GM12878 (cell line): ENCODE results near the gene ZNF646. TPM values are rescaled to one million over a fixed set of nuclear protein-coding genes. Genes with fewer than 3 reads are reported as not detected.

Source experiments
- ATAC-seq: fragments of 200-7000 bp; cut with Tn5 transposase; 3 replicates; pipeline ENCODE4 v1.9.1; 2020; ENCODE audit warnings: mild to moderate bottlenecking, moderate library complexity
- BruUV-seq: library from RNA; stranded (reverse); fragments of 400-500 nt; replicated peaks from 2 replicates; lab custom pipeline; 2021; lab: Mats Ljungman, UMichigan
- CTCF ChIA-PET: fragments of 300-600 bp; sonication (Branson Sonifier 250); formaldehyde crosslinking; extraction: SDS; loops from one replicate; lab custom pipeline; 2021; ENCODE audit warnings: inconsistent platforms; lab: Yijun Ruan, JAX
- POLR2A ChIA-PET: fragments of 350-600 bp; formaldehyde crosslinking; extraction: SDS; loops from one replicate; lab custom pipeline; 2021; ENCODE audit warnings: inconsistent platforms; lab: Charles Lee
- RAD21 ChIA-PET: fragments of 300-600 bp; sonication (Branson Sonifier 250); formaldehyde crosslinking; loops from one replicate; lab custom pipeline; 2023; ENCODE audit warnings: antibody characterized with exemption; ENCODE audit not compliant: unreplicated experiment; lab: Charles Lee
- SMC1A ChIA-PET: fragments of 300-600 bp; sonication (Branson Sonifier 250); formaldehyde crosslinking; loops from one replicate; lab custom pipeline; 2023; ENCODE audit not compliant: unreplicated experiment, uncharacterized antibody; lab: Charles Lee
- DNase-seq: peaks from one replicate; pipeline ENCODE4 v3.0.0-alpha.2; 2011; ENCODE audit warnings: low read depth, low spot score
- FAIRE-seq: peaks from 3 replicates; lab custom pipeline; 2011; peaks lifted over from hg19 to GRCh38; lab: Jason Lieb, UNC
- H2AFZ ChIP-seq: 2 replicates; pipeline ENCODE4 v1.6.0; 2011; ENCODE audit warnings: low read depth, low read length, control low read depth; ENCODE audit not compliant: control insufficient read depth
- H3K27ac ChIP-seq: 2 replicates; pipeline ENCODE4 v1.5.1; 2011; ENCODE audit warnings: control low read depth; ENCODE audit not compliant: control insufficient read depth, insufficient read depth
- H3K27me3 ChIP-seq, 2 experiments: replicated peaks in 1 of 2; 2 replicates each; pipeline versions ENCODE4 v1.6.0 to v1.6.1; 2011; ENCODE audit warnings: low read length in 1 of 2; ENCODE audit not compliant: control insufficient read depth in 2 of 2, insufficient read depth in 2 of 2
- H3K36me3 ChIP-seq, 2 experiments: 2 replicates each; pipeline ENCODE4 v1.5.1; 2011; ENCODE audit warnings: low read length in 1 of 2; ENCODE audit not compliant: control insufficient read depth in 2 of 2, insufficient read depth in 2 of 2
- H3K4me1 ChIP-seq: 2 replicates; pipeline ENCODE4 v1.6.1; 2011; ENCODE audit warnings: mild to moderate bottlenecking, low read length, moderate library complexity, mixed read lengths; ENCODE audit not compliant: control insufficient read depth, insufficient read depth
- H3K4me2 ChIP-seq: 2 replicates; pipeline ENCODE4 v1.6.0; 2011; ENCODE audit warnings: control low read depth; ENCODE audit not compliant: control insufficient read depth, insufficient read depth
- H3K4me3 ChIP-seq: fragments of 200-600 bp; sonication (generic); 2 replicates; pipeline ENCODE4 v1.5.1; 2016
- H3K79me2 ChIP-seq: 2 replicates; pipeline ENCODE4 v1.6.0; 2011; ENCODE audit warnings: low read length; ENCODE audit not compliant: control insufficient read depth, insufficient read depth
- H3K9ac ChIP-seq: 2 replicates; pipeline ENCODE4 v1.8.0; 2011; ENCODE audit warnings: low read length, control low read depth, mixed read lengths; ENCODE audit not compliant: control insufficient read depth, insufficient read depth
- H3K9me3 ChIP-seq: replicated peaks from 3 replicates; pipeline ENCODE4 v1.5.1; 2011; ENCODE audit warnings: mild to moderate bottlenecking, low read length; ENCODE audit not compliant: control insufficient read depth, insufficient read depth
- H4K20me1 ChIP-seq: 2 replicates; pipeline ENCODE4 v1.6.0; 2011; ENCODE audit not compliant: control insufficient read depth, insufficient read depth
- ATF7 ChIP-seq: fragments of 450-650 bp; IDR thresholded peaks from 2 replicates; pipeline ENCODE4 v1.6.1; 2016; ENCODE audit warnings: low read depth, mild to moderate bottlenecking
- CEBPB ChIP-seq, 2 experiments: fragments of 150-350 bp in 1 of 2; IDR thresholded peaks; 2 replicates each; pipeline ENCODE4 v1.6.1; 2012 to 2014; ENCODE audit warnings: low read depth in 2 of 2, low read length in 2 of 2, borderline replicate concordance in 1 of 2, inconsistent platforms in 1 of 2
- EGR1 ChIP-seq, 2 experiments: IDR thresholded peaks; 1 replicate in 1 of 2; 2 replicates in 1 of 2; pipeline ENCODE4 v1.6.1; 2011 to 2012; ENCODE audit warnings: low read depth in 2 of 2, low read length in 2 of 2, borderline replicate concordance in 1 of 2, mild to moderate bottlenecking in 1 of 2, moderate library complexity in 1 of 2
- HDAC2 ChIP-seq: fragments of 200-600 bp; sonication (generic); IDR thresholded peaks from 2 replicates; pipeline ENCODE4 v1.6.1; 2017
- MAX ChIP-seq: IDR thresholded peaks from 2 replicates; pipeline ENCODE4 v1.6.1; 2012; ENCODE audit warnings: low read depth, low read length, improper control_type of control experiment
- MXI1 ChIP-seq: fragments of 150-350 bp; IDR thresholded peaks from 2 replicates; pipeline ENCODE4 v1.6.1; 2011; ENCODE audit warnings: low read depth, mild to moderate bottlenecking, inconsistent platforms, low read length, improper control_type of control experiment
- MYC ChIP-seq: IDR thresholded peaks from 2 replicates; pipeline ENCODE4 v1.6.1; 2011; ENCODE audit warnings: mild to moderate bottlenecking, low read length, moderate library complexity, inconsistent platforms; ENCODE audit not compliant: insufficient read depth, insufficient replicate concordance, insufficient read length, severe bottlenecking
- PML ChIP-seq: IDR thresholded peaks from 2 replicates; pipeline ENCODE4 v1.6.1; 2012; ENCODE audit warnings: low read length, inconsistent platforms
- SKIL ChIP-seq: fragments of 450-650 bp; IDR thresholded peaks from 2 replicates; pipeline ENCODE4 v1.6.1; 2017; ENCODE audit warnings: mild to moderate bottlenecking, low read depth, inconsistent platforms; ENCODE audit not compliant: poor library complexity, severe bottlenecking
- SREBF2 ChIP-seq: IDR thresholded peaks from 2 replicates; pipeline ENCODE4 v1.6.1; 2012; ENCODE audit warnings: mild to moderate bottlenecking, low read length
- ZBTB11 ChIP-seq: fragments of 450-650 bp; formaldehyde crosslinking; IDR thresholded peaks from 2 replicates; pipeline ENCODE4 v1.5.0; 2022; ENCODE audit warnings: mild to moderate bottlenecking, missing genetic modification characterization
- ZBTB40 ChIP-seq: fragments of 450-650 bp; IDR thresholded peaks from 2 replicates; pipeline ENCODE4 v1.6.1; 2016; ENCODE audit warnings: mild to moderate bottlenecking, moderate library complexity, borderline replicate concordance
- WGBS: methylation state at CpG from one replicate; pipeline ENCODE4 v1.1.6; 2016; ENCODE audit warnings: low lambda C conversion rate; ENCODE audit not compliant: insufficient replicate concordance, insufficient coverage; ENCODE audit errors: missing lambda C conversion rate; 5-methylcytosine and 5-hydroxymethylcytosine counted together
- in situ Hi-C: fragments of 300-500 bp; cut with MboI; formaldehyde crosslinking; loops from 9 replicates; pipeline ENCODE4 v1.14.3; 2018; ENCODE audit warnings: mixed read lengths
- intact Hi-C: fragments of 100-400 bp; cut with micrococcal nuclease; formaldehyde crosslinking; loops from one replicate; pipeline ENCODE4 v1.14.2; 2022; ENCODE audit not compliant: unreplicated experiment
- polyA plus RNA-seq, 11 experiments: library from polyadenylated mRNA; depleted of rRNA in 4 of 11; unstranded in 6 of 11; stranded (reverse) in 5 of 11; fragments of >200 nt; fragmentation: Nextera tagmentation in 4 of 11; fragmentation: Illumina TruSeq in 1 of 11; extraction: Ambion mirVana in 4 of 11; extraction: Trizol in 1 of 11; gene quantifications; 1 replicate in 1 of 11; 2 replicates in 10 of 11; pipeline versions ENCODE4 v1.2.1 to v1.2.3, GENCODE V29; 2011 to 2016; ENCODE audit warnings: inconsistent platforms in 2 of 11, missing spikeins in 2 of 11, low read depth in 1 of 11
- total RNA-seq, 4 experiments: library from RNA; depleted of rRNA in 3 of 4; stranded (reverse); fragments of >200 nt in 3 of 4; fragmentation: Illumina TruSeq in 1 of 4; extraction: Trizol in 1 of 4; gene quantifications; 2 replicates each; pipeline versions ENCODE4 v1.2.1 to v1.2.3, GENCODE V29; 2013 to 2021

ZNF646 gene
- total and polyA plus RNA-seq, 10 of the 15 experiments (the other 5 are each of a cell fraction or from before 2014, with no cell fraction given): 0.10 to 21.8 (median 6.4) TPM

GRCh38 chr16:31090540-31090939 is 16.3 kb downstream of the ZNF646 start:
- WGBS: 97% methylated on average over 2 of the region's 2 CpGs
- no TSS peak for BruUV-seq
- Histone ChIP-seq H2AFZ (no peak overlapping the region), H3K4me1 (peaks cover 4% of the 10 kb centered on the region), H3K4me2 (no peak overlapping the region), H3K9me3 (no peaks in the 10 kb centered on the region), H3K79me2 (peaks cover 20% of the 10 kb centered on the region), H3K9ac (no peak overlapping the region), H4K20me1 (no peaks in the 10 kb centered on the region), H3K4me3 (no peak overlapping the region), H3K36me3 (peaks cover 2% of the 10 kb centered on the region in 2 experiments; a peak in 3 of 4 replicates), H3K27me3 (no peaks in the 10 kb centered on the region), H3K27ac (no peak overlapping the region)
- in situ Hi-C loops (no loop called here), intact Hi-C loops (loop anchor here (5.0 to 10.0 kb wide), 2 partner anchors 136 to 352 kb away; partner anchors contain the start of genes SETD1A and ZNF843)
- no peak for ATAC-seq
- no peak for FAIRE-seq
- ChIA-PET SMC1A (no interaction called here), CTCF (interaction anchor here (1.5 kb wide), 1 partner anchor 20 kb away, joined by 4 read pairs; no protein-coding TSS in a partner anchor), POLR2A (no interaction called here), RAD21 (no interaction called here)
- DNase-seq: no peak
- no peak for TF ChIP-seq PML
- no peak for TF ChIP-seq EGR1 (IDR thresholded peaks at IDR 0.05; ENCODE audit: borderline replicate concordance in 1 of 2, low read depth in 2 of 2, low read length in 2 of 2)
- TF ChIP-seq HDAC2: no peak
- TF ChIP-seq SREBF2: no peak
- no peak for TF ChIP-seq MAX
- TF ChIP-seq MYC: no peak
- no peak for TF ChIP-seq MXI1
- no peak for TF ChIP-seq SKIL
- TF ChIP-seq CEBPB (IDR thresholded peaks at IDR 0.05; ENCODE audit: borderline replicate concordance in 1 of 2, low read depth in 2 of 2, low read length in 2 of 2): no peak
- TF ChIP-seq ATF7: no peak
- no peak for TF ChIP-seq ZBTB11 (CRISPR knock-in tag)
- no peak for TF ChIP-seq ZBTB40
